ENCODE data around the gene MND1.

The MND1 gene

DNA sequence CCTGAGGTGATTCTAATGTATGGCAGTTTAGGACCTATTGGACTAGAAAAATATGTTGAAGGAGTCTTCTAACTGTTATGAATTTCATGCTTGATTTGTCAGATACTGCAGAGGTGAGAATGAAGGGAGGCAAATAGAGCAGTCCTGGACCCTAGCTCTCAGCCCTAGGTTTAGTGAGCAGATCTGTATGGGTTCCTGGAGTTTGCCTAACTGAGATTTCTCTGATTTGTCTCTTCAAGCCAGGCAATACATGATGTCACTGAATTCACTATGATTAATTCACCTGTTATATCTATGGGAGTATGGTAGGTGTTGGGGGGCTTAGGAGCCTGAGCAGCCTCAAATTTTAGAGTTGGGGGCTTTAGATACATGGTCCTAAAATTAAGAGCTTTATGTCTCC lies 2.6 kb downstream of the MND1 start:
- DNase-seq, result no peak

DNA sequence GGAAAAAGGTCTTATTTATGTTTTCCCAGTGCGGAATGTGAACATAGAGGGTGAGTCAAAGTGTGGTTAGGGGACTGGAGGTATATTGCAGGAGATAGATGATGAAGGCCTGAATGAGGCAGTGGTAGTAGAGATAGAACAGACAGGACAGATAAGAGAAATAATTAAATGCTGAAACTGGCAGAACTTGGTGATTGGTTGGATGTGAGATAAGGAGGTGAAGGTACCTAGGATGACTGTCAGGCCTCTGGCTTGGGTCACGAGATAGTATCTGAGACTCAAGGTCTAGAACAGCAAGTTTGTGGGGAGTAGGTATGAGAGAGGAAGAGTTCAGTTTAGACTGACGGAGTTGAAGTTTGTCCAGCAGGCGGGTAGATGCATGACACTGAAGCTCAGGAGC lies 3.5 kb downstream of the MND1 start:
- no peak for DNase-seq

DNA sequence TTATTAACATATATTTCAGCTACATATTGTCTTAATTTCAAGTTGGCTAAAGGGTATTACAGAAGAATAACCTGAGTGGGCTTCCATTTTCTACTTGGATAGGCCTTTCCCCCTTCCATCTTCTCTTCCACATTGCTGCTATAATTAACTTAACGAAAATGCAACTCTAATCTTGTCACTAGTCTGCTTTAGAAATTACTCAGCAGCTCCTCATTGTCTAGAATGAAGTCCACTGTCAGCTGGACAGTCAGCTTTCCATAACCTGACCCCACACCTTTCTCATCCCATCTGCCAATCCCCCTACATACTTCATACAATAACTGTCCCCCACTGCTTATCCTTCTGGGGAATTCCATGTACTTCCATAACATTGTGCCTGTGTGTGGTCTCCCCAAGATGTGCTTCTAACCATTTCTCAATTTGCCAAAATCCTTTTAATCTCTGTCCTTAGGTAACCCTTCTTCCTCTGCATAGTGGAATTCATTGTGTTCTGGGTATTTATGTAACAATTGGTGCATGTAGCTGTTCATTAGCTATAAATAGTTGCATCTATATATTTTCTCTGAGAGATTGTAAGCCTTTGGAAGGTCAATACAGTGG lies 4.8 kb downstream of the MND1 start:
- no peak for DNase-seq

DNA sequence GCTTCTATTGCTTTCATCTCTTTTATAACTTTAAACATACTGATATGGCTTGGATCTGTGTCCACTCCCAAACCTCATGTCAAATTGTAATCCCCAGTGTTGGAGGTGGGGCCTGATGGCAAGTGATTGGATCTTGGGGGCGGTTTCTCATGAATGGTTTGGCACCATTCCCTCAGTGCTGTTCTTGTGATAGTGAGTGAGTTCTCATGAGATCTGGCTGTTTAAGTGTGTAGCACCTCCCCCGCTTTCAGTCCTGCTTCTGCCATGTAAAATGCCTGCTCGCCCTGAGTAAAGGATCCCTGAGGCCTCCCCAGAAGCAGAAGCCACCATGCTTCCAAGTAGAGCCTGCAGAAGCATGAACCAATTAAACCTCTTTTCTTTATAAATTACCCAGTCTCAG lies 17.7 kb downstream of the MND1 start:
- DNase-seq, result no peak

DNA sequence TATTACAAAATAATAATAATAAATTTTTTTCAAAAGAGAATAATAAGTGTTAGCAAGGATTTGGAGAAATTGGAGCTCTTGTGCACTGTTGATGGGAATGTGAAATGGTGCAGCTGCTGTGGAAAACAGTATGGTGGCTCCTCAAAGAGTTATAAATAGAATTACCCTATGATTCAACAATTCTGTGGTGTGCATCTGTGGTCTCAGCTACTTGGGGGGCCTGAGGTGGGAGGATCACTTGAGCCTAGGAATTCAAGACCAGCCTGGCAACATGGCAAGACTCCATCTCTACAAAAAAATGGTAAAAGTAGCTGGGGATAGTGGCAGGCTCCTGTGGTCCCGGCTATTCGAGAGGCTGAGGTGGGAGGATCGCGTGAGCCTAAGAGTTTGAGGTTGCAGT lies 19.6 kb downstream of the MND1 start:
- no peak for DNase-seq

DNA sequence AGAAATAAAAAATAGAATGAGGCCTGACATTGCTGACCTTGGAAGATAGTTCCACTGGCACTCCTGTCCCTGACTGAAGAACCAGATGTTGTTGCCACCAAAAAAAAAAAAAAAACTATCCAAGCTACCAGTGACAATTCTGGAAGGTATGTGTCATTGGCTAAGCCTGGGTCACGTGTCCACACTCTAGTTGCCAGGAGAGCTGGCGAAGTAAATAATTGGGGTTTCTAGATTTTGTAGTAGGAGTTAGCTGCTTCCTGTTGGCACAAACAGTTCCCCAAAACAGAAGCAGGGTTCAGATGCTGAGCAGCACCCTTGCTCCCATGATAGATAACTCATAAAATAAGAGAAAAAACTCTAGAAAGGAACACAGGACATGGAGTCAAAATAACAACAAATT lies 20.5 kb downstream of the MND1 start:
- no peak for DNase-seq

DNA sequence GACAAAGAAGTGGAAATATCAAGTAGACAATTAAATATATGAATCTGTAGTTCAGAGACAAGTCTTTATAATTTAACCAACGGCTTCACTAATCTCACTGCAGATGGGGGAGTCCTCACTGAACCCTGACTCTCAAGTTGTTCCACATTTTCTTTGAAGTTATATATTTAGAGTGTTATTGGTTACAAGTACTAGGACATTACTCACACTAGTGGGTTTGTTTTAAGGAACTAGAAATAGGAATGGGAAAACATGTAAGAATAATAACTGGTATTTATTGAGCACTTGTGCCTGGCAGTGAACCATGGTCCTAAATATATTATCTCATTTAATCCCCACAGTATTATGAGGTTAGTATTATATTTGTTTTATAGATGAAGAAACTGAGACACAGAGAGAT lies 22.0 kb downstream of the MND1 start:
- no peak for DNase-seq

DNA sequence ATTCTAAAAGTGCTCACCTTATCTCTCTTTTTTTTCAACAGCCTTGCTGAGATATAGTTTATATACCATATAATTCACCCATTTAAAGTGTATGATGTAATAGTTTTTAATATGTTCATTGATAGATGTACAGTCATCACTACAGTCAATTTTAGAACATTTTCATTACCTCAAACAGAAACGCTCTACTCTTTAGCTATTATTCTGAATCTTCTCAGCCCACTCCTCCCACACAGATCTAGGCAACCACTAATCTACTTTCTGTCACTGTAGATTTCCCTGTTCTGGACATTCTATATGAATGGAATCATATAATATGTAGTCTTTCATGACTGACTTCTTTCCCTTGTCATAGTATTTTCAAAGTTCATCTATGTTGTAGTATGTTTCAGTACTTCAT lies 22.6 kb downstream of the MND1 start:
- no peak for DNase-seq

DNA sequence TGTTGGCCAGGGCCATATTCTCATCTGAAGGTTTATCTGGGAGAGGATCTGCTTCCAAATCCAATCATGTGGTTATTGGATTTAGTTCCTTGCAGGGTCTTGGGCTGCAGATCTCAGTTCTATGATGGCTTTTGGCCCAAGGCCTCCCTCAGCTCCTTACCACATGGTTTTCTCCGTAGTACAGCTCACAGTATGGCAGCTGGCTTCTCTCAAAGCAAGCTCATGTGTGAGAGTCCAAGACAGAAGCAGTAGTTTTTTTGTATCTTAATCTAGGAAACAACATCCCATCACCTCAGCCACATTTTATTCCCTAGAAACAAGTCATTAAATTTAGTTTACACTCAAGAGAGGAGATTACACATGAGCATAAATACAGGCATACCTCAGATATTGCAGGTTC lies 24.5 kb downstream of the MND1 start:
- no peak for DNase-seq

DNA sequence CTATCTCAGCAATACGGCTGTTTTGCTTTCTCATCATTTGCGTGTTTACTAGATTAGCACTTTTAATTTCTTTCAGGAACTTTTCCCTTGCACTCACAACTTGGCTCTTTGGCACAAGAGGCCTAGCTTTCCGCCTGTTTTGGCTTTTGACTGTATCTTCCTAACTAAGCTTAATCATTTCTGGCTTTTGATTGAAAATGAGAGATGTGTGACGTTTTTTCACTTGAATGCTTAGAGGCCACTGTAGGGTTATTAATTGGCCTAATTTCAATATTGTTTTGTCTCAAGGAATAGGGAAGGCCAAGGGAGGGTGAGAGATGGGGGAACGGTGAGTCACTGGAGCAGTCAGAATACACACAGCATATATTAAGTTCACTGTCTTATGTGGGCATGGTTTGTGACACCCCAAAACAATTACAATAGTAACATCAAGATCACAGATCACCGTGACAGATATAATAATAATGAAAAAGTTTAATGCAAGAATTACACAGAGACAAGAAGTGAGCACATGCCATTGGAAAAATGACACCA lies 27.3 kb downstream of the MND1 start:
- DNase-seq, result no peak

DNA sequence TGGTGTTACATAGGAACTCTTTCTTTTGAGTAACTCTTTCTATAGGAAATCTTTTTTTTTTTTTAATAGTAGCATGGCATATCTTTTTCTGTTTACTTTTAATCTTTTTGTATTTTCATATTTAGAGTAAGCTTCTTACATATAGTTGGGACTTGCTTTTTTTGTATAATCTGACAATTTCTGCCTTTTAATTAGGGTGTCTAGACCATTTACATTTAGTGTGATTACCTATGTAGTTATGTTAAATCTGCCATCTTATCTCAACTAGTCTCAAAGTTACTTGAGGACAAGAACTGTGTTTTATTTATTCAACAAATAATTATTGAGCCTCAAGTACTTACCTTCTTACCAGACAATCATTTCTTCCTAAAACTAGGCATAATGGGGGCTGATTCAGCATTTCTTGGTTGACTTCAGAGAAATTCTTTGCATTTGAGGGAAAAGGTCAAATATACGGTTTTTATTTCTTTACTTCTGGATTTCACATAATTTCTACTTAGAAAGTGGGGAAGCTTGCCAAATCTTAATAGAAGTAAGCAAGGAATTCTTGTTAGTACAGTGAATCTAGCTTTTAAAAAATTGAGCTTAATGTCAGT lies 28.6 kb downstream of the MND1 start:
- no peak for DNase-seq

DNA sequence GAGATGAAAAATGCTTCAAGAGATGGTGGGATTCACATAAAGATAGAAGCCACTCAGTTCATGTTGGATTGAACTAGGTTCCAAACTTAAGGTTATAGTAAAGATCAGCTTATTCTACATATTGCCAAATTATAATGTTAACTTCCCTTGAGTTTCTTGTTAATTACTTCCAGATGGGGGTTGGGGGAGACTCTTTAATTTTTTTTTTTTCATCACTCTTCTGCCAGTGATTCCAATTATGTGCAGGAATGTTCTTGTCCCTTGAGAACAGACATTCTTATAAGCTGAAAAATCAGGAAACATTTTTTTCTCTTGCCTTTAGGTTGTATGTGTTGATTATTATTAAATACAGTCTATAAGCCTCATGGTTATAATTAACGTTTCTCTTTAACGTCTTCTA lies 30.0 kb downstream of the MND1 start:
- no peak for DNase-seq

DNA sequence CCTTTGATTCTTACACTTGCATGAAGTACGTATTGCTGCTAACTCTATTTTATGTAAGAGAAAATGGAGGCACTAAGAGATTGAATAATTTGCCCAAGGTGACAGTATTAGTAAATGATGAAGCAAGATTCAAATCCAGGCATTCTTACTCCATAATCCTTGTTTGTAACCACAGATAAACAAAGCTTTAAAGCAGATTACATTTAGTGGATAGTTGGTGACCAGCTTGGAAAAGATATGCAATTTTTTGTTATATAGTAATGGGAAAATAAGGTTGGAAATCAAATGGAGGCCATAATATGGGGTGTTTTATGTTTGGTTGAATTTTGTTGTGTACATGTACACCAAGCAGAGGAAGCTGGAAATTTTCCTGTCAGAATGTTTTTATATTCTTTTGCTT lies 30.8 kb downstream of the MND1 start:
- no peak for DNase-seq

DNA sequence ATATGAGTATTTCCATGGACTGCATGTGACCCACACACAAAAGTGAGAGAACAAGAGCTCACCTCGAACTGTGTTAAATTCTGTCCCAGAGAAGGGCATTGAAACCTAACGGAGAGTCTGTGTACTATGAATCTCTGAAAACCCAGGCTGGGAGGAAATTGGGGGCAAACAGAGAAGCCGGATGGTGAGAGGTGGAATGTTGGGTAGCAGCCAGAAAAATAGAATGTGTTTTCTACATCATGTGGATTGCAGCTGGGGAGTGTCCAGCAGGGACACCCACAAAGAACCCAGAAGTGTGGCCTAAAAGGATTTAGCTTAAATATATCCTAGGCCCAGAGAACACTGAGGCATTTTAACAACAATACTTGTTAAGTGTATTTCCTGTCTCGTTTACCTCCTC lies 38.6 kb downstream of the MND1 start:
- DNase-seq, result no peak

DNA sequence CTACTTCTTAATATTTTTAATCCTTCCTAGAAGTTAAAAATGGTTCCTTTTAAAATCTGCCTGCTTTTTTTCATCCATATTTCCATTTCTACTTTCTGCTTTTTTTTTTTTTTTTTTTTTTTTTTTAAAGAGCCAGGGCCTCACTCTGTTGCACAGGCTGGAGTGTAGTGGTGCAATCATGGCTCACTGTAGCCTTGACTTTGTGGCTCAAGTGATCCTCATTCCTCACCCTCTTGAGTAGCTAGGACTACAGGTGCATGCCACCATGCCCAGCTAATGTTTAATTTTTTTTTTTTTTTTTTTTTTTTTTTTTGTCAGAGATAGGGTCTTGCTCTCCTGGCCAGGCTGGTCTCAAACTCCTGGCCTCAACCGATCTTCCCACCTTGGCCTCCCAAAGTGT lies 39.7 kb downstream of the MND1 start:
- DNase-seq, result no peak

DNA sequence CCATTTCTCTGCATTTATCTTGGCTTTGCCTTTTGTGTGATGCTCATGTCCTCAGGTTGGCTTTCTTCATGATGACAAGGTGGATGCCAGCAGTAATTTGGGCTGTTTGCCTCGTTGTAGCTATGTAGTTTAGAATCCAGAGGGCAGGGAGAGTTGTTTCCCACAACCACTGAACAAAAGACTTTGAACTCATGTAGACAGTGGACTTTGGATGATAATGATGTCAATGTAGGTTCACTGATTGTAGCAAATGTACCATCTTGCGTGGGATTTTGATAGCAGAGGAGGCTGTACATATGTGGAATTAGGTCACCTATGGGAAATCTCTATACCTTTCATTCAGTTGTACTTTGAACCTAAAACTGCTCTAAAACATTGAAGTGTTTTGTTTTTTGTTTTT lies 41.3 kb downstream of the MND1 start:
- DNase-seq, result no peak

DNA sequence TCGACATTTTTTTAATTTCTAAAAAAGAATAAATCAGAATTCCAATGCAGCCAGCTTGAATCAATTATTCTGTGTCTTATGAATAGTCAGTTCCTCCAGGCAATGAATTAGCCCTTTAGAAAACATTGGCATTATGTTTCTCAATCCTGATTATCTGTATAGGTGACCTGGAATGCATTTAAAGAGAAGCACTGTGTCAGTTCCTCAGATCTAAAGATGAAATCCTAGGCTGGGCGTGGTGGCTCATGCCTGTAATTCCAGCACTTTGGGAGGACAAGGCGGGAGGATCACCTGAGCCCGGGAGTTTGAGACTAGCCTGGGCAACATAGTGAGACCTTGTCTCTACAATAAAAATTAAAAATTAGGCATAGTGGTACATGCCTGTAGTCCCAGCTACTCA lies 43.5 kb downstream of the MND1 start:
- no peak for DNase-seq

DNA sequence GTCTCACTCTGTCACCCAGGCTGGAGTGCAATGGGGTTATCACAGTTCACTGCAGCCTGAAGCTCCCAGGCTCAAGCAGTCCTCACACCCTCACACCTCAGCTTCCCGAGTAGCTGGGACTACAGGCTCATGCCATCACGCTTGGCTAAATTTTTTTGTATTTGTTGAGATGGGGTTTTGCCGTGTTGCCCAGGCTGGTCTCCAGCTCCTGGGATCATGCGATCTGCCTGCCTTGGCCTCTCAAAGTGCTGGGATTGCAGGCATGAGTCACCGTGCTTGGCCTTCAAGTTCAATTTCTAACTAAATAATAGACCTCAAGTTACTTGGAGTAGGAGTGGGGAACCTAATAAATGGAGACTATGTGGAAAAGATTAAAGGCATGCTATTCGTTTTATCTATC lies 48.9 kb downstream of the MND1 start:
- DNase-seq, result no peak

DNA sequence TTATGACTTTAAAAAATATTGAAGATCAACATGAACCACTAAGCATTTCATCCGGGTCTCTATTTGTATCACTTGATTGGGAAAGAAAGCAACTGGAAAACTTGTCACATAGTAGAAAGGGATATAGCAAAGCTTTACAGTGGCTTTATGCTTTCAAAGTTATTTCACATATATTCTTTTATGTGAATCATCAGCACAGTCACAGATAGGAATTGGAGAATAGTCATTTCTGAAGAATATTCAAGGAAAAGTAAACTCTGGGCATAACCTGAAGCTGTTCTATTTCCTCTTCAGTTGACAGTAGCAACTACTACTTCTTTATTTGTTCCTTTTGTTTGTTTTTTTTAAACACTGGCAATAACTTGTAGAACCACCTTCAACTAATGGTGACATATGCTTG lies 50.5 kb downstream of the MND1 start:
- DNase-seq, result no peak

DNA sequence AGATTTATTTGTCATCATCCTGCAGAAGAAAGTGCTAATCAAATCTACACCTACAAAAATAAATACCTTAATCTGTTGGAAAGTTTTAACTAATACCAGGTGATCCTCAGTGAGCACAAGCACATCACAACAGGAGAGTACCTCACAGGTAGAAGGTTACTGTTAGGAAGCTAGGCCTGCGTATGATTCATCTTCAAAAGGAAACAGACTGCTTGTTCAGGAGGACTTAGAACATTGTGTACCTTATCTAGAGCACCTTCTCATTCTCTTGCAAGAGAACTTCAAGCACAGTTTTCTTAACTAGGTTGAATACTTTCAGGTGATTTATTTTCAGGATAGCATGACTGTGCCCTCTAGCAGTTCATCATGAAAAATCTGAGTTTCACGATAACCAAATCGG lies 54.2 kb downstream of the MND1 start:
- no peak for DNase-seq

DNA sequence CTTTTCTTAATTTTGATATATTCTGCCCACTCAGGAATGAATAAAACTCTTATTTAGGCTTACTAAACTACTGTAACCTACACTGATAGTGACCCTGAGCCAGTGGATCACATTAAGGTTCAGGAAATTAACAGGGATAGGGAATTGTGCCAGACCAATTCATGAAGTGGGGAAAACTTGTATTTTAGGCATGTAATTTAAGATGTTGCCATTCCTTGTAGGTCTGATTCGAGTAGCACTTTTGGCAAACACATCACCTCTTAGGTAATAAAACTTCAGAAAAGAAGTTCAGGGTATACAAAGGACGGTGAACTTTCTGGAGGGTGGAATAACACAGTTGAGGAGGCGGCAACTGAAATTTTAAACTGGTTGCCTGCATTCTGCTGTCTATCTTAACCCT lies 54.9 kb downstream of the MND1 start:
- no peak for DNase-seq

DNA sequence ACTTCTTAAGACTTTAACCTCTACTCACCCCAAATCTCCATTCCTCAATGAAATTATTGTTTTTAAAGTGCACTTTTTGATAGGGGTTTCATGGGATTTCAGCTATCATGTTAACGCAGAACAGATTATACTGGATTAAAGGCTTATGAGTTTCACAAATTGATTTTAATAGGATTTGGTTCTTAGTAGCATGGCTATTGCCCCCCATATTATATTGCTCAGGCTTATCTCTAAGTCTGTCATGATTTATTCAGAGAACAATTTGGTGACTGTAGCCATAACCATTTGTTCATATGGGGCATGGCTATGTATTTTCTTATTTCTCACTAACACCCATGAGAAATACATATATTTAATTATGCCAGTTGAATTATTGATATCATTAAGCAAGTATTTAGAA lies 57.0 kb downstream of the MND1 start:
- DNase-seq, result no peak

DNA sequence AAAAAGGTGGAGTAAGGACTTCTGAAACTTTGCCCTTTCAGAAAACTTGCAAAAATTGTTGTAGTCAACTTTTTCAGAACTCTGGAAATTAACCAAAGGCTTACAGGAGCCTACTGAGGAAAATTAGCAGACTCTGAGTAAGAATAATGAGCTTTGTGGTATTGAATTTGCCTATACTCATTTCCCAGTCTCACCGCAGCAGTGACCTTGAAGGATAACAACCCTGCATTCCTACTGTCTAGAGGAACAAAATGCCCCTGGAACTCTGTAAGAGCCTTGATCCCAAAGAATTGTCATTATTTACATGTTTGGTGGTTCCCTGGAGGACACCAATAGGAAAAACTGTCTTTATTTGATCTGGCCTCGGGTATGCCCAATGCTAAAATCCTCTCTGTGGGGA lies 57.9 kb downstream of the MND1 start:
- no peak for DNase-seq

DNA sequence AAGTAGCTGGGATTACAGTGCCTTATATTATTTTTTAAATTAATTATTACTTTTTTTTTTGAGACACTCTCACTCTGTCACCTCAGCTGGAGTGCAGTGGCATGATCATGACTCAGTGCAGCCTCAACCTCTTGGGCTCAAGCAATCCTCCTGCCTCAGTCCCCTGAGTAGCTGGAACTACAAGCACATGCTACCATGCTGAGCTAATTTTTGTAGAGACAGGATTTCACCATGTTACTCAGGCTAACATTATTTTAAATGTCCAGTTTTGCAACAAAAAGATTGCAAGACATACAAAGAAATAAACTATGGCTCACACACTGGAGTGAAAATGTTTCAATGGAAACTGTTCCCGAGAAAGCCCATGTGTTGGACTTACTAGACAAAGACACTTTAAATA lies 59.2 kb downstream of the MND1 start:
- DNase-seq, result no peak

DNA sequence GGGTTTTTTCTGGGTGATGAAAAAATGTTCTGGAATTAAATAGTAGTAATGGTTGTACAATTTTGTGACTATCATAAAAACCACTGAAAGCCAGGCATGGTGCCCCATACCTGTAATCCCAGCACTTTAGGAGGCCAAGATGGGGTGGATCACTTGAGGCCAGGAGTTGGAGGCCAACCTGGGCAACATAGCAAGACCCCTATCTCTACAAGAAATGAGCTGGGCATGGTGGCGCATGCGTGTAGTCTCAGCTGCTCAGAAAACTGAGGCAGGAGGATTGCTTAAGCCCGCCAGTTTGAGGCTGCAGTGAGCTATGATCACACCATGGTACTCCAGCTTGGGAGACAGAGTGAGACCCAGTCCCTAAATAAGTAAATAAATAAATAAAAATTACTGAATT lies 63.4 kb downstream of the MND1 start:
- DNase-seq, result no peak
